Fibroblast of lung (primary cell): ENCODE results near the gene RPL36AL. TPM values are rescaled to one million over a fixed set of nuclear protein-coding genes. Genes with fewer than 3 reads are reported as not detected.

Experiments used
- DNase-seq, 2 donors: peaks; one replicate each; pipeline versions ENCODE4 v3.0.0 to v3.0.0-alpha.2; 2010; ENCODE audit warnings: low read depth in 2 of 2
- H2AFZ ChIP-seq: 2 replicates; pipeline ENCODE4 v1.5.1; 2012; ENCODE audit warnings: low read length, control low read depth, inconsistent platforms
- H3K27ac ChIP-seq: 2 replicates; pipeline ENCODE4 v1.5.1; 2011; ENCODE audit warnings: low read length, control low read depth; ENCODE audit not compliant: insufficient read depth
- H3K27me3 ChIP-seq: 2 replicates; pipeline ENCODE4 v1.5.1; 2011; ENCODE audit warnings: mild to moderate bottlenecking, low read length; ENCODE audit not compliant: control insufficient read depth, insufficient read depth
- H3K36me3 ChIP-seq: 2 replicates; pipeline ENCODE4 v1.5.1; 2011; ENCODE audit warnings: low read length; ENCODE audit not compliant: control insufficient read depth, insufficient read depth
- H3K4me1 ChIP-seq: 2 replicates; pipeline ENCODE4 v1.5.1; 2011; ENCODE audit warnings: low read length; ENCODE audit not compliant: control insufficient read depth, insufficient read depth; ENCODE audit errors: extremely low read depth
- H3K4me2 ChIP-seq: 2 replicates; pipeline ENCODE4 v1.5.1; 2011; ENCODE audit warnings: low read length, control low read depth; ENCODE audit not compliant: insufficient read depth; ENCODE audit errors: extremely low read depth
- H3K4me3 ChIP-seq, 4 experiments: fragments of 200-600 bp in 1 of 4; sonication (generic) in 1 of 4; replicated peaks in 1 of 4; 2 replicates each; pipeline ENCODE4 v1.5.1; 2011 to 2016; ENCODE audit warnings: low read length in 4 of 4, low read depth in 3 of 4, mild to moderate bottlenecking in 3 of 4, control low read depth in 2 of 4, inconsistent platforms in 1 of 4, mixed read lengths in 1 of 4; ENCODE audit not compliant: insufficient read depth in 1 of 4; ENCODE audit errors: control extremely low read depth in 1 of 4
- H3K79me2 ChIP-seq: 2 replicates; pipeline ENCODE4 v1.5.1; 2012; ENCODE audit warnings: mild to moderate bottlenecking, low read length, inconsistent platforms; ENCODE audit not compliant: control insufficient read depth, insufficient read depth
- H3K9ac ChIP-seq: 2 replicates; pipeline ENCODE4 v1.5.1; 2011; ENCODE audit warnings: mild to moderate bottlenecking, low read length, control low read depth; ENCODE audit not compliant: insufficient read depth
- H3K9me3 ChIP-seq: 2 replicates; pipeline ENCODE4 v1.5.1; 2012; ENCODE audit warnings: low read depth, low read length; ENCODE audit not compliant: control insufficient read depth, insufficient read depth
- H4K20me1 ChIP-seq: 2 replicates; pipeline ENCODE4 v1.5.1; 2011; ENCODE audit warnings: low read length; ENCODE audit not compliant: control insufficient read depth, insufficient read depth; ENCODE audit errors: extremely low read depth
- EZH2 ChIP-seq: IDR thresholded peaks from 2 replicates; pipeline ENCODE4 v1.5.1; 2012; ENCODE audit warnings: low read length, control low read depth, mild to moderate bottlenecking; ENCODE audit errors: missing control alignments
- polyA plus RNA-seq, 2 donors: library from polyadenylated mRNA; depleted of rRNA in 1 of 2; stranded (reverse) in 1 of 2; unstranded in 1 of 2; fragments of >200 nt; gene quantifications; 2 replicates each; pipeline ENCODE4 v1.2.1, GENCODE V29; 2011 to 2012; ENCODE audit warnings: missing spikeins in 1 of 2
- total RNA-seq: library from RNA; depleted of rRNA; stranded (reverse); fragments of >200 nt; gene quantifications from 2 replicates; pipeline ENCODE4 v1.2.1, GENCODE V29; 2014
- TF ChIP-seq, protein P1 (sequence below), 2 donors: IDR thresholded peaks in 1 of 2; conservative IDR thresholded peaks in 1 of 2; 1 replicate in 1 of 2; 2 replicates in 1 of 2; pipeline ENCODE4 v1.5.1; 2011 to 2012; ENCODE audit warnings: low read length in 2 of 2, control low read depth in 1 of 2, inconsistent platforms in 1 of 2, low read depth in 1 of 2, mild to moderate bottlenecking in 1 of 2

Gene RPL36AL
- total and polyA plus RNA-seq, 2 donors (not counting 1 experiment from before 2014, with no cell fraction given) = 281 to 383 TPM

DNA sequence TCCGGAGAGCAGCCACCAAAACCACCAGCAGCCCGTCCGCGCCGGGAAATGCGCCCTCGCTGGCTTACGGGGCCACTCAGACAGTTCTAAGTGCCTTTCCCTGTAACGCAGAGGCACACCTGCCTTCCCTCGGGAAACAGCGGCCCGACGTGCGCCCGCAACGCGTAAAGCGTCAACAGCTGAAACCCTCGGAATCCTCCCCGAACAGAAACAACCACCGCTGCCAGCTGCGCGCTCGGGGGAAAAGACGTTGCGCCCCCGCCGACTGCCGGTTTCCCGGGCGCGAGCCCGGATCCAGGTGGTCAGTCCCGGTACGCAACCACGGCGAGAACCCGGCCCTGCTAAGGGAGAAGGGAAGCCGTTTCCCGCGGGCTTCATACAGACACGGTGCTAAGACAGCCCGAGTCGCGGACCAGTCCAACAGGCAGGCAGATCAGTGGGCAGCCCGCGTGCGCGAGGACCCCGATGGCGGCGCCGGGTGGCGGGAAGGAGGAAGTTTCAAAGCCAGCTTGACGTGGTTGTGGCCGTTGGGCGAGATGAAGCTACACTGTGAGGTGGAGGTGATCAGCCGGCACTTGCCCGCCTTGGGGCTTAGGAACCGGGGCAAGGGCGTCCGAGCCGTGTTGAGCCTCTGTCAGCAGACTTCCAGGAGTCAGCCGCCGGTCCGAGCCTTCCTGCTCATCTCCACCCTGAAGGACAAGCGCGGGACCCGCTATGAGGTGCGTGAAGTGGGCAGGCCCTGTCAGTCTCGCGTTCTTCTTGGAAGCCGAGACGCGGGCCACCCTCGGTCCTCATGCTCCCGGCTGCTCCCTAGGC, 21.7 kb downstream of the RPL36AL start, which contains the start of gene LRR1:
LRR1 (plus strand) TSS at position 456 of the 816 bp plus-strand sequence; CDS start at position 537, 81 bp downstream.
- Histone ChIP-seq H3K4me3 (peak within 1 kb of the TSS; percentile 91 to 97 (median 94)), H4K20me1 (no peaks in the 10 kb centered on the region), H3K36me3 (no peaks in the 10 kb centered on the region), H2AFZ (peak within 1 kb of the TSS; percentile 82), H3K27me3 (no peaks in the 10 kb centered on the region), H3K4me1 (no peaks in the 10 kb centered on the region), H3K9ac (peak within 1 kb of the TSS; percentile 100), H3K9me3 (no peaks in the 10 kb centered on the region), H3K27ac (peak within 1 kb of the TSS; percentile 98), H3K79me2 (peaks cover 34% of the 10 kb centered on the region), H3K4me2 (peak within 1 kb of the TSS; percentile 99)
- DNase-seq = peak; percentile 81 to 84
- no peak for TF ChIP-seq EZH2
- TF ChIP-seq, protein P1, sequence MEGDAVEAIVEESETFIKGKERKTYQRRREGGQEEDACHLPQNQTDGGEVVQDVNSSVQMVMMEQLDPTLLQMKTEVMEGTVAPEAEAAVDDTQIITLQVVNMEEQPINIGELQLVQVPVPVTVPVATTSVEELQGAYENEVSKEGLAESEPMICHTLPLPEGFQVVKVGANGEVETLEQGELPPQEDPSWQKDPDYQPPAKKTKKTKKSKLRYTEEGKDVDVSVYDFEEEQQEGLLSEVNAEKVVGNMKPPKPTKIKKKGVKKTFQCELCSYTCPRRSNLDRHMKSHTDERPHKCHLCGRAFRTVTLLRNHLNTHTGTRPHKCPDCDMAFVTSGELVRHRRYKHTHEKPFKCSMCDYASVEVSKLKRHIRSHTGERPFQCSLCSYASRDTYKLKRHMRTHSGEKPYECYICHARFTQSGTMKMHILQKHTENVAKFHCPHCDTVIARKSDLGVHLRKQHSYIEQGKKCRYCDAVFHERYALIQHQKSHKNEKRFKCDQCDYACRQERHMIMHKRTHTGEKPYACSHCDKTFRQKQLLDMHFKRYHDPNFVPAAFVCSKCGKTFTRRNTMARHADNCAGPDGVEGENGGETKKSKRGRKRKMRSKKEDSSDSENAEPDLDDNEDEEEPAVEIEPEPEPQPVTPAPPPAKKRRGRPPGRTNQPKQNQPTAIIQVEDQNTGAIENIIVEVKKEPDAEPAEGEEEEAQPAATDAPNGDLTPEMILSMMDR (conservative IDR thresholded peaks at IDR 0.05 in 1 of 2, IDR thresholded peaks at IDR 0.05 in 1 of 2; ENCODE audit: low read depth in 1 of 2, low read length in 2 of 2) = peak in 1 of 2 donors; percentile 3

DNA sequence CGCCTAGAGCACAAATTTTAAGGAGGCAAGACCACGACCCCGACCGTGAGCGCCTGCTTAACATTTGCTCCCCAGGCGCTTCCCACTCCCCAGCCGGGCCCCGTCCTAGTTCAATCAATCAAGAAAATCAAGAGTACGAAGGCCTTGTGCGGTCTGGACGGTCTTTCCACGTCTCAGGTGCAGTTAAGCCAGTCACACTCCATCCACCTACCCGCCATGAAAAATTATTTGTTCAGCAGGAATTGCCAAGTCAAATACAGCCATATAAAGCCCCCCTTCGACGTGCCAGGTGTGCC, 22.3 kb downstream of the RPL36AL start:
- Histone ChIP-seq H3K79me2 (peaks cover 33% of the 10 kb centered on the region), H3K27me3 (no peaks in the 10 kb centered on the region)
- DNase-seq = no peak

More for the DNA sequence above, 22.3 kb downstream of the RPL36AL start:
- H3K4me1 ChIP-seq = no peaks in the 10 kb centered on the region
- H2AFZ ChIP-seq = peak overlapping the region; percentile 82
- peak overlapping the region; percentile 91 to 97 (median 94) for H3K4me3 ChIP-seq
- TF ChIP-seq, protein P1 (conservative IDR thresholded peaks at IDR 0.05 in 1 of 2, IDR thresholded peaks at IDR 0.05 in 1 of 2; ENCODE audit: low read depth in 1 of 2, low read length in 2 of 2) = no peak
- TF ChIP-seq EZH2 = no peak
- H3K9ac ChIP-seq = peak overlapping the region; percentile 100
- no peaks in the 10 kb centered on the region for H3K36me3 ChIP-seq
- peak overlapping the region; percentile 98 for H3K27ac ChIP-seq
- H4K20me1 ChIP-seq = no peaks in the 10 kb centered on the region
- peak overlapping the region; percentile 99 for H3K4me2 ChIP-seq
- no peaks in the 10 kb centered on the region for H3K9me3 ChIP-seq
